Lower leg skin (tissue), 4 donors: Measurements from ENCODE around the gene UROD. TPM values are rescaled to one million over a fixed set of nuclear protein-coding genes. Genes with fewer than 3 reads are reported as not detected.

Experiments
- DNase-seq, 2 donors: peaks; one replicate each; pipeline ENCODE4 v3.0.0-alpha.2; 2019; ENCODE audit warnings: low spot score in 2 of 2
- H3K4me3 ChIP-seq: fragments of 200-600 bp; sonication (generic); 2 replicates; pipeline ENCODE4 v1.5.1; 2017; ENCODE audit warnings: mild to moderate bottlenecking, low read depth; ENCODE audit not compliant: poor library complexity, severe bottlenecking
- CTCF ChIP-seq, 3 donors: fragments of 450-650 bp; IDR thresholded peaks; one replicate each; pipeline ENCODE4 v1.5.1; 2016; ENCODE audit warnings: antibody characterized with exemption in 3 of 3, mild to moderate bottlenecking in 3 of 3, moderate library complexity in 2 of 3
- POLR2A ChIP-seq, 2 donors: fragments of 450-650 bp; IDR thresholded peaks; one replicate each; pipeline ENCODE4 v1.6.1; 2016 to 2017; ENCODE audit warnings: antibody characterized with exemption in 2 of 2, mild to moderate bottlenecking in 1 of 2, moderate library complexity in 1 of 2
- WGBS, 2 donors: methylation state at CpG; one replicate each; pipeline ENCODE4 v1.1.5; 2018; 5-methylcytosine and 5-hydroxymethylcytosine counted together
- intact Hi-C: fragments of 100-400 bp; cut with DNase I; formaldehyde crosslinking; loops from one replicate; pipeline ENCODE4 v1.15.0; 2023; ENCODE audit warnings: low total_unique reads
- total RNA-seq, 4 donors: library from RNA; depleted of rRNA; stranded (reverse); fragments of >200 nt; gene quantifications; one replicate each; pipeline ENCODE4 v1.1.0, GENCODE V29; 2016

The UROD gene
- total RNA-seq, 4 donors from 2014 or later, result 26.6 to 59.0 (median 45.8) TPM

GRCh38 chr1:45004281-45004920 is 7.7 kb upstream of the UROD start:
- no peak for TF ChIP-seq CTCF (IDR thresholded peaks at IDR 0.05)
- no peak for TF ChIP-seq POLR2A (IDR thresholded peaks at IDR 0.05)
- no peak overlapping the region for H3K4me3 ChIP-seq
- 83 to 90% methylated on average over 7 of the region's 7 CpGs for WGBS, 2 donors
- intact Hi-C loops, result loop anchor here (10.0 kb wide), 1 partner anchor 170 kb away; no protein-coding TSS in a partner anchor
- no peak for DNase-seq

GRCh38 chr1:45005761-45006160 is 6.3 kb upstream of the UROD start:
- WGBS, 2 donors, result 81 to 90% methylated on average over 6 of the region's 6 CpGs
- no peak overlapping the region for H3K4me3 ChIP-seq
- DNase-seq, result no peak
- intact Hi-C loops, result loop anchor here (5.0 to 10.0 kb wide), 2 partner anchors 171 to 213 kb away; no protein-coding TSS in a partner anchor
- TF ChIP-seq POLR2A (IDR thresholded peaks at IDR 0.05) (no peak), CTCF (IDR thresholded peaks at IDR 0.05) (no peak)

- H3K4me3 ChIP-seq, result no peak overlapping the region
- no peak for DNase-seq
- 82 to 89% methylated on average over 11 of the region's 11 CpGs for WGBS, 2 donors
- TF ChIP-seq POLR2A (IDR thresholded peaks at IDR 0.05) (no peak), CTCF (IDR thresholded peaks at IDR 0.05) (no peak)
- intact Hi-C loops, result loop anchor here (5.0 to 10.0 kb wide), 2 partner anchors 173 to 215 kb away; no protein-coding TSS in a partner anchor
These were observed 4.7 kb upstream of the UROD start for GRCh38 chr1:45007311-45007710.

- no peak for DNase-seq
- intact Hi-C loops, result loop anchor here (5.0 to 10.0 kb wide), 2 partner anchors 173 to 216 kb away; no protein-coding TSS in a partner anchor
- no peak for TF ChIP-seq POLR2A (IDR thresholded peaks at IDR 0.05)
- TF ChIP-seq CTCF (IDR thresholded peaks at IDR 0.05), result no peak
- 81 to 86% methylated on average over 3 of the region's 3 CpGs for WGBS, 2 donors
- H3K4me3 ChIP-seq, result no peak overlapping the region
These were observed 4.0 kb upstream of the UROD start for GRCh38 chr1:45008076-45008475.

GRCh38 chr1:45008516-45008915 is 3.5 kb upstream of the UROD start:
- 93 to 94% methylated on average over 12 of the region's 12 CpGs for WGBS, 2 donors
- TF ChIP-seq CTCF (IDR thresholded peaks at IDR 0.05), result no peak
- no peak for TF ChIP-seq POLR2A (IDR thresholded peaks at IDR 0.05)
- intact Hi-C loops, result loop anchor here (5.0 to 10.0 kb wide), 2 partner anchors 174 to 216 kb away; no protein-coding TSS in a partner anchor
- H3K4me3 ChIP-seq, result no peak overlapping the region
- DNase-seq, result no peak
